ENCODE data around the gene CDH13.

DNA sequence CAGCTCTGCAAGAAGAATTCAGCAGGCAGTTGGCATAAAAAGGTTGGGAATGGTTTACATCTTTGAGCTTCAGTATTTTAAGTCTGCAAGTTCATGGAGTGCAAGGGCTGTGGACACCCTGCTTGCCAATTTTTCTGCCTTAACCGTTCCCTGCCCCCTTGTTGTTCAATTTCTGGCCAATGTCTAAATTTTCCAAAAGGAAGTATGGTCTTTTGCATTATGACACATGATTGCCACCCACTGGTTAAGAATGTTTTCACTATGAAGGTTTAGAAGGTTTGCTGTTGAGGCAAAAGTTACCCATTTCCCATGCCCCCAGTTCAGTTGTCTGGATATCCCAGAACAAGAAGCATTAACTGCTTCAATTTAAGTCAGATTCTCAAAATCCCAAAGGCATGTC, 441.9 kb downstream of the CDH13 start:
- no peak for TF ChIP-seq ATF2 (tag by site-specific recombination; IDR thresholded peaks at IDR 0.05; ENCODE audit: low read depth)
- TF ChIP-seq, protein P1, sequence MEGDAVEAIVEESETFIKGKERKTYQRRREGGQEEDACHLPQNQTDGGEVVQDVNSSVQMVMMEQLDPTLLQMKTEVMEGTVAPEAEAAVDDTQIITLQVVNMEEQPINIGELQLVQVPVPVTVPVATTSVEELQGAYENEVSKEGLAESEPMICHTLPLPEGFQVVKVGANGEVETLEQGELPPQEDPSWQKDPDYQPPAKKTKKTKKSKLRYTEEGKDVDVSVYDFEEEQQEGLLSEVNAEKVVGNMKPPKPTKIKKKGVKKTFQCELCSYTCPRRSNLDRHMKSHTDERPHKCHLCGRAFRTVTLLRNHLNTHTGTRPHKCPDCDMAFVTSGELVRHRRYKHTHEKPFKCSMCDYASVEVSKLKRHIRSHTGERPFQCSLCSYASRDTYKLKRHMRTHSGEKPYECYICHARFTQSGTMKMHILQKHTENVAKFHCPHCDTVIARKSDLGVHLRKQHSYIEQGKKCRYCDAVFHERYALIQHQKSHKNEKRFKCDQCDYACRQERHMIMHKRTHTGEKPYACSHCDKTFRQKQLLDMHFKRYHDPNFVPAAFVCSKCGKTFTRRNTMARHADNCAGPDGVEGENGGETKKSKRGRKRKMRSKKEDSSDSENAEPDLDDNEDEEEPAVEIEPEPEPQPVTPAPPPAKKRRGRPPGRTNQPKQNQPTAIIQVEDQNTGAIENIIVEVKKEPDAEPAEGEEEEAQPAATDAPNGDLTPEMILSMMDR (tag by site-specific recombination; IDR thresholded peaks at IDR 0.05), result no peak
- TF ChIP-seq ZNF549 (tag by site-specific recombination; IDR thresholded peaks at IDR 0.05), result no peak
- no peak for TF ChIP-seq ZNF792 (tag by site-specific recombination; IDR thresholded peaks at IDR 0.05)
- no peak for TF ChIP-seq YY1 (tag by site-specific recombination; IDR thresholded peaks at IDR 0.05)
- TF ChIP-seq ZSCAN16 (tag by site-specific recombination; IDR thresholded peaks at IDR 0.05), result no peak

All from HEK293 (cell line).